Effector CD8-positive, alpha-beta T cell (primary cell): Measurements from ENCODE around the gene GRPEL2.

ENCODE experiments used
- DNase-seq: peaks from one replicate; lab custom pipeline; 2025; lab: John Stamatoyannopoulos, UW

Gene GRPEL2

DNA sequence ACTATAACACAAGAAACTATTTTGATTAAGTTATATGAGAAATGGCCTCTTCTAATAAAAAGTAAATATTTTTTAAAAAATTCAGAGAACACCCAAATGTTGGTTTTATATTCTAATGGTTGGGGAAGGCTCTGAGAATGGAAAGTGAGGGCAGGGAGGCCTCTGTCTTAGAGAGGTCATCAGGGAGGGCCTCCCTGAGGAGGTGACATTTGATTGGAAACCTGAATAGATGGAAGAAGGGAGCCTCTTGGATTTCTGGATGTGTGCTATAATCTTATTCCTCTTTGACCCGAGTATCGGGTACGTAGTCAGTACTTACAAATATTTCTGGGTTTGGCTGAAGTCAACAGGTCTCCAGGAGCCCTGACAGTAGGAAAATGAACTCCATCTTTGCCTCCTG lies 26.1 kb upstream of the GRPEL2 start:
- no peak for DNase-seq

DNA sequence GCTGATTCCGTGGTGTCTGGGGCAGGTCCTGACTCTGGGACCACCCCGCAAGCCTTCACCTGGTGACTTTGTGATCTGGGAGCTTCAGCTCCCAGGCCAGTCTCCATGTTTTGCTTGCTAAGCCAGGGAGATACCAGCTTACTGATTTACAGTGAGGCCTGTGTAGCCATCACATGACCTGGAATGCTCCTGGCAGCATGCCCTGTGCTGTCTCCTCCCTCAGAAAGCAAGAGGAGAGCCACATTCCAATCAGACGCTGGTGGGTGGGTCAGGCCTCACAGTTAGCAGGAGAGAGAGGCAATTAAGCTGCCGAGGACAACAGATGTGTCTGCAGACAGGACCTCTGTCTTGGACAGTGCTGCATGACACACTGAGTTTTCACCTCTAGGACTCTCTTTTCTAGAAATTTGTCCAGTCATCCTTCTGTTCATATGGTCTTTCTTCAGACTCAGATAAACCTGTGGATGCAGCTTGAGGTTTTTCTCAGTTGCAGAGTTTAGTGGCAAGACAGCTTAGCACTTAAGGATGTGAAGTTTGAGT lies 24.4 kb upstream of the GRPEL2 start:
- no peak for DNase-seq

DNA sequence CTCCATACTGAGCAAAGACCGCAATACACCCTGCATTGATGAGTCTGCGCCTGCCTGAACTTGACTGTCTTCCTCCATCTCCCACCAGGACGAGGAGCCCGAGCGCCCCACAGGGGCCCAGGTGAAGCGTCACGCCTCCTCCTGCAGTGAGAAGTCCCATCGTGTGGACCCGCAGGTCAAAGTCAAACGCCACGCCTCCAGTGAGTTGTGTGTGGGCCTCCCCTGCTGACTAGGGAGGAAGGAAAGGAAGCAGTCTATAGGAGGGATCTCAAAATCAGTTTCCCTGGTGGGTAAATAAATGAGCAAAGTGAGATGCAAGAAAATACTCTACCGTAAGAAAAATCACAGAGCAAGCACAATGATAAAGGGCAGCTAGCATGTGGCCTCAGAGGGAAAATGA lies 22.8 kb upstream of the GRPEL2 start:
- no peak for DNase-seq

DNA sequence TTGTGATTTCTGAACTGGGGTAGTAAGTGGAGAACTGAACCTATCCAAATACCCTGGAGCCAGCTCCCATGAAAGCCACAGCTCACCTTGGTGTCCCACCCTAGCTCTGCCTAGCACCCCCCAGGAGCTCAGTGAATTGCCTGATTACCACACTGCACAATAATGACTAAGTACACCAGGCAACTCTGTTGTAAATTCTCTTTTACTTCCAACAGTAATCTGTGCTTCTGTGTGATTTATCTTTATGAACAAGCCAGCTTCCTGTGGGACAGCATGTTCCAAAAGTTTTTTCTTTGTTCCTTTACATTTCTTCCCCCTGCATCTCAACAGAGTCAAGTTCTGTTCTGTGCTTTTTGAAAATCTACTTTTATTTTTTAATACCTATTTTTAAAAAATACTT lies 22.1 kb upstream of the GRPEL2 start:
- DNase-seq = no peak

DNA sequence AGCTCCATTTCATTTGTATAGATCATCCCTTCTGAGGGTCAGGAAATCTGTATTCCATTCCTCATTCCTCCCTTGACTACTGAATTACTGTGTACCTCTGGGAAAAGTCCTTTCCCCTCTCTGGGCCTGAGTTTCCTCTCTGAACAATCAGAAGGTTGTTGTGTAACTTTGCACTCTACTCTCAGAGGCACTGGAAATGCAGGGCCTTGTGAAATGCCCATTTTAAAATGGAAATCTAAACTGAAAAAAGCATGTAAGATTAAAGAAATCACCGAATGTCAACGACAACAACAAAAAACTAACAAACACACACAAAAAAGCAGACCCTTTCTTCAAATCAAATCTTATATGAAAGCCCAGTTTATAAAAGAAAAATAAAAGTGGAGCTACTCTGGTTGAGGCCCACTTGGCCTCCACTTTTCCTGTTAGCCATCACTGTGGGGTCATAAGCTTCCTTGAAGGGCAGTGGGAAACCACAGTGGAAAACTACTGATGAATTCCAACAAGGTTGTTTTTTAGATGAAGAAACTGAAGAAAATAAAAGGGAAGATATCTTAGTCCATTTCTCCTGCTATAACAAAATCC lies 21.6 kb upstream of the GRPEL2 start:
- DNase-seq = no peak

DNA sequence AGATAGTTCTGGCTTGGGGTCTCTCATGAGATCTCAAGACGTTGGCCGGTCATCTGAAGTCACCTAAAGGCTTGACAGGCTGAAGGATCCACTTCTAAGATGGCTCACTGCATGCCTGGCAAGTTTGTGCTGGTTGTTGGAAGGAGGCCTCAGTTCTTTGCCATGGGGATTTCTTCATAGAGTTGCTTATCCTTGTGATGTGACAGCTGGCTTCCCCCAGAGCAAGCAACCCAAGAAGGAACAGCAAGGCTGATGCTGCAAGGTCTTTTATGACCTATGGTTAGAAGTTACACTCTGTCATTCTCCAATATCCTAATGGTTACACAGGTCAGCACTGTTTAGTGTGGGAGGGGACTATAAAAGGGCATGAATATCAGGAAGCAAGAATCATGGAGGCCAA lies 20.7 kb upstream of the GRPEL2 start:
- DNase-seq = no peak

DNA sequence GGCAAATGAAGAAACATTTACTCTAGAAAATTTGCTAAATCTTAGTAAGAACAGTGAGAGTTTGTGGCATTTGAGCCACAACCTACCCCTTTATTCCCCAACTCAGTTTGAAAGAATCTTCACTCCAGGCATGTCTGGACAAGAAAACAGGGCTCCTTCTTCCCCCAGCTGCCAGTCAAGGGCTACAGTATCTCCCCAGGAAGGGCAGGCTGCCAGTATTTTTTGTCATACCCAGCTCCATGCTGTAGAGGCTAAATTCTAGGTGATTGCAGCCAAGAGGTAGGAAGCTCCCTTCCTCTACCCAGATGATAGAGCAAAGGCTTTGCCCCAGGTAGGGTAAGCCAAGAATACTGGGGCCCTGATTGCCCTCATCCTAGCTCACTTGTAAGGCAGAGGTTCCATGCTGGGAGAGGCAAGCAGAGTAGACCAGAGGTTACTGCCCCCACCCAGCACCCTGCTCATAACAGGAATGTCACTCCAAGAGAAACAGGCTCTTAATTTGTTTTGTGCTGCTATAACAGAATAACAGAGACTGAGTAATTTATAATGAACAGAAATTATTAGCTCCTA lies 20.0 kb upstream of the GRPEL2 start:
- no peak for DNase-seq

DNA sequence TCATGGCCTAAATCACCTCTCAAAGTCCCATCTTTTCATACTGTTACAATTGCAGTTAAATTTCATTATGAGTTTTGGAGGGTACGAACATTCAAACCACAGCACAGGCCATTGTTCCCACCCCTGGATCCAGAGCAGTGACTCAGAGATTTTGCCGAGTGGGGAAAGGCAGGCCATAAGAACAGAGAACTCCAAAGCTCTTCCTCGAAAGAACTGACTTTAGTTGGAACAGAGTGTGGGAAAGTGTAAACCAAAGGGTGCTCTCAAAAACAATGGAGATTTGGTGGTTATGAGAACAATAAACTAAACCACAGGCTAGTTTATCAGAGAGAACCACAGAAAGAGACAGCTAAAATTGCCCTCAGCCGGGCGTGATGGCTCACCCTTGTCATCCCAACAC lies 19.4 kb upstream of the GRPEL2 start:
- DNase-seq = no peak

DNA sequence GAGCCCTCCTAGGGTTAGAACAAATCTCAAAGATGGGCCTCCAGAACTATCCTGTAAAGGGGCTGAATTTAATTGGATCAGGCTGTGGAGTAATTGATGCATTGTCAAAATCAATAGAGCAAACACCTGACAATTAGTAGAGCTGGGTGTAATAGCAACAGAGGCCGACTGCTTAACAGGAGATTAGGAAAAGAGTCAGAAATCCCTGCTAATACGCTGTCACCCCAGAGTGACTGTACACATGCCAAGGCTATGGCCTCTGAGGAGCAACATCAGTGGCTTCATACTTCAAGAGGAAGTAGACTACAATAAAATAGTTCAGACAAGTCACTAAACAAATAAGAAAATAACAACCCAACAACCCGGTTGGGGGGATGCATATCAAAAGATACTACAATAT lies 18.7 kb upstream of the GRPEL2 start:
- no peak for DNase-seq

DNA sequence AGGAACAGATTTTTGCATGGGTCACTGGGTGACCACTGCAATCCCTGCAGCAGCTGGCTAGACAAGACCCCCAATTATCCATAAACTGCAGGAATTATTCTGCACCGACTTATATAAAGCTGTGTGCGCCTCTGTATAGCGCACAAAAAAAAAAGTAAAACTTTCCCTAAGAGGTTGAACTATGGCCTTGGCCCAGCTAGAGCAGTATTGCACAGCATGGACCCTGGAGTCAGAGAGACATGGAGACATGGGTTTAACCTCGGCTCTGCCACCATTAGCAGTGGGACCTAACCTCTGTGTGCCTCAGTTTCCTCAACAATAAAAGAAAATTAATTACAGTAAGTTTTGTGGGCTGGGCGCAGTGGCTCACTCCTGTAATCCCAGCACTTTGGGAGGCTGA lies 17.1 kb upstream of the GRPEL2 start:
- no peak for DNase-seq

DNA sequence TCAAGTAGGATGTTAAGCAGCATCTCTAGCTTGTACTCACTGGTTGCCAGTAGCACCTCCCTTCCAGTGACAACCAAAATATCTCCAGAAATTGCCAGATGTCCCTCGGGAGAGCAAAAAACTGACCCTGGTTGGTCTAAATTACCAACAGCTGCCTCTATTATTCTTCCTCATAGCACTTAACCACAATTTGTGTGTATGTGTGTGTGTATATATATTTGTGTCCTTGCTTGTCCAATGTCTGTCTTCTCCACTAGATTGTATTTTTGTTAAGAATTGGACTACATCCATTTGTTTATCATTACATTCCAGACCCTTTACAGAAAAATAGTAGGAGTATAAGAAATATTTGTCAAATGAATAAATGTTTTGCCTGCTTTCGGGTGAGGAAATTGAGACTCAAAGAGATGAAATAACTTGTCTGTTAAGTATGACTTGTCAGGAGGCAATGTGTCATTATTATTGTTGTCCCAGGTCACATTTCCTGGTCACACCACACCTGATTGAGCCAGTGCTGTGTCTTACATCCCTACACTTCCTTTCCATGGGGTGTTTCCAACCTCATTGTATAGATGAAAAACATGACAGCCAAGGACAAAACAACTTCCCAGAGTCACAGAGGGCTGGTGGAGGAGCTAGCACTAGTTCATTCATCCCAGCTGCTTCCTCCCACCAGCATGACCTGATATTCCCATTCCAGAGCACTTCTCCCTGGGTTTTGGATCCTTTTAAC lies 11.4 kb upstream of the GRPEL2 start:
- no peak for DNase-seq

DNA sequence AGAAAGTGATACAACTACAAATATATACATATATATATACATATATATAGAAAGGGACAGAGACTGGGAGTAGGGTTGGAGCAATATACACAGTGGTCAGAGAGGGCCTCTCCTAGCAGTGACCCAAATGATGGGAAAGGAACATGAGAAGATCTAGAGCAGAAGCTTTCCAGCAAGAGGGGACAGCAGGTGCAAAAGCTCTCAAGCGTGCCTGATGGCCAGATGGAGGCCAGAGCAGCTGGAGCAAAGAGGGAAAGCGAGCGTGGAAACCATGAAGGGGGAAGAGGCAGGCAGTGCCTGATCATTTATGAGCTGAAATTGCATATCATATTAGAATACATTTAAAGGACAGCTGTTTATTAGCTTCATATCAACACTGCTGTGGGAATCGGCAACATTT lies 7.6 kb upstream of the GRPEL2 start:
- DNase-seq = no peak

DNA sequence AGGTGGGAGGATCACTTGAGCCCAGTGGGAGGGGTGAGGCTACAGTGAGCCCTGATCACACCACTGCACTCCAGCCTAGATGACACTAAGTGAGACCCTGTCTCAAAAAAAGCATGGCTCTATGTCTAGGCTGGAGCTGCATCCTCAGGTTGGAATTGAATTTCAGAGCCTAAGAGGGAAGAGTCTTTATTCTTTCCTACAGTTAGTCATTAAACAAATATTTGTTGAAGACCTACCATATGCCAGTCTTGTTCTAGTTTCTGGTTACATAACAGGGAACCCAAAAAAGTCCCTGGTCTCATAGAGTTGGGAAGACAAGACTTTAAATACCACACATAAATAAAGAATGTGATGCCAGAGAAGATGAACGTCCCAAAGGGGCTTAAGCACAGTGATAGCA lies 6.9 kb upstream of the GRPEL2 start:
- no peak for DNase-seq

DNA sequence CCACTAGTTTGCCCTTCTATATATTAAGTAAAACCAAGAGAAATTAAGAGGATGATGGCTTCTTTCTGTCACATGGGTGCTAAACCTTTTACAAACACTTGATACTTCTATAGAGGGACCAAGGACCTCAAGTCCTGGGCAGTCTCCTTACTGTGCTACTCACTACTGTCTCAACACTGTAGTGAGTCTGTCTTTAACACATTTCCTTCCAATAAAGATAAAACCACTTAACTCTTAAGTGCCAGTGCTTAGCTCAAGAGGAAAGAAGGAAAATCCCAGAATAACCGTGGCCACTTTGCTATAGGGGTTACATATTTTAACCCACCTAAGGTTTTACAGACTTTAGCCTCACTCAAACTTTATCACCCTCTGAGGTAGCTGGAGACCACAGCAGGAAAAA lies 4.4 kb upstream of the GRPEL2 start:
- no peak for DNase-seq

DNA sequence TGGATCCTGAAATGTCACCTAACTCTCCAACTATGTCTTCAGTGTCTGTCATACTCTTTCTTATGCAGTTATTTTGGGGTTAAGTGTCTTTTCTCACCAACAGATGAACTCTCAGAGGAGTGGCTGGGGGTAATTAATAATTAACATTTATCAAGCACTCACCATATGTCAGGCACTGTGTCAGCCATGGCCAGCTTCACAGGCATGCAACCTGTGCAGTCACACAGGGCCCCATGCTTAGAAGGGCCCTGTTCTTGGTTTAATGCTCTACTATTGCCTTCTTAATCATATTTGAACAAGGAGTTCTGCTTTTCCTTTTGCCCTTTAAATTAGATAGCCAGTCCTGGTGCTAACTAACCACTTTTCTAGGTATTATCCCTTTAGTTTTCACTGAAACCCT lies 3.4 kb upstream of the GRPEL2 start:
- DNase-seq = no peak

DNA sequence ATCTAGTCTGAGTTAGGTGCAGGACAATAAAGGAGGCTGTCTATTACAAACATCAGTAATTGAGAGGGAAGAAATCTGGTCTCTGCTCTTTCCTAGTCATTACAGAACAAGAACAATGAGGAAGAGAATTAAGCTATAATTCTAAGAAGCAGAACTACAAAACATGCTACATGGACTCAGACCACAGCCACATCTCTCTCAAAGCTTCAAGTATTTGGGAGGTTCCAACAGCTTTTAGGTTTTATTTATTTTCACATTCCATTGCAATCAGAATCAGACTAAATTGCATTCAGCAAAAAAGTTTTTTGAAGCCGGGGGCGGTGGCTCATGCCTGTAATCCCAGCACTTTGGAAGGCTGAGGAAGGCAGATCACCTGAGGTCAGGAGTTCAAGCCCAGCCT lies 1.1 kb upstream of the GRPEL2 start:
- no peak for DNase-seq

DNA sequence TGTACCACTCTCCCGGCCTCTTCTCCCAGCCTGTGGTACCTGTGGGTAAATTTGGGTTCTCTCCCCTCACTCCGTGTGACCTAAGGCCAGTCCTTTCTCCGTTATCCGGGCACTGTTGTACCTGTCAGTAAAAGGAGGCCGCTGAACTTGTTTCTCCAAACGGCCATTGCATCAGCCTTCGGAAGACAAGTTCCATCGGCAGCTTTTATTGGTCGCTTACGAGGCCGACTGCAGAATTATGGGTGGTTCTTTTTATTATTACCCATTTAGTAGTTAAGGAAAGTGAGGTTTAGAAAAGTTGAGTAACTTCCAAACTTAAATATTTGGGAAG lies 558 bp downstream of the GRPEL2 start:
- DNase-seq = no peak

DNA sequence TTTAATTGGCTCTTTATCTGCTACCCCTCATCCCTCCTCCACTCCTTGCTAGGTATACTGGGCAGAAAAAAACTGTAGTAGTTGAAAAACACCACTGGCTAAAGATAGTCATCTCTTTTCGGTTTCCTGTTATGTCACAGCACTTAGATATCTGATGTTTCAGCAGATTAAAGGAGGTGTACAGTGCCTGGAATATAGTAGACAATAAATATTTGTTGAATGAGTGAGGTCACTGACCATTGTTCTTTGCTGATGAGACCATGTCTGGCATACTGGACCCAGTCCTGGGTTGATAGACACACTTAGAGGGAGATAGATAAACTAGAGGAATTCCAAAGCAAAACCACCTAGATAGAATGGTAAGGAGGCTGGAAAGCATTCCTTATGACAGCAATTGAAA lies 3.2 kb downstream of the GRPEL2 start:
- DNase-seq = no peak

DNA sequence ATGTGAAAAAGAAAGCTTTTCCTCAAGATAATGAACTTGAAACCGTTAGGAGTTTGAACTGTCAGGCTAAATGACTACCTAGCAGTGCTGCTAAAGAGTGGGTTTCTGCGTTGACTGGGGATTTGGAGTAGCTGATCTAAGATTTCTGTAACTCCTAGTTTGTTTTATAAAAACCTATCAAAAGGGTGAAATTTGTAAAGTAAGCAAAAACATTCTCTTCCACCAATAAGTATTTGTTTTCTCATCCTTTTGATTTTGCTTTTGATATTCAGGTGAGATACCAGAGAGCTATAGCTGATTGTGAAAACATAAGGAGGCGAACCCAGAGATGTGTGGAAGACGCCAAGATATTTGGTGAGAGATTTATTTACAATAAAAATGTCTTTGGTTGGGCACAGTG lies 4.1 kb downstream of the GRPEL2 start:
- no peak for DNase-seq

DNA sequence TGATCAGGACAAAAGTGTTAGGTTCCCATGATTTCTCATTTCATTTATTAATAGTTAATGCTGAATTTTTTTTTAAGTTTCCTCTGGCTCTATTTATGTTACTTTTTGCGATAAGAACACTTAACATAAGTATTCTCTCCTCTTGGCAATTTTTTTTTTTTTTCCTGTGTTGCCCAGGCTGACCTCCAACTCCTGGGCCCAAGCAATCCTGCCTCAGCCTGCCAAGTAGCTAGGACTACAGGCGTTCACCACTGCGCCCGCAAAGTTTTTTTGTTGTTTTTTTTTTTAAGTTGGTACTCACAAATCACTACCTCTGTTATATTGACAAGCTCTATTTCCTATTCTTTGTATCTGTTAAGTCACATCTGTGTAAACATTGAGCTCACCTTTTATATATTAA lies 6.9 kb downstream of the GRPEL2 start:
- no peak for DNase-seq

DNA sequence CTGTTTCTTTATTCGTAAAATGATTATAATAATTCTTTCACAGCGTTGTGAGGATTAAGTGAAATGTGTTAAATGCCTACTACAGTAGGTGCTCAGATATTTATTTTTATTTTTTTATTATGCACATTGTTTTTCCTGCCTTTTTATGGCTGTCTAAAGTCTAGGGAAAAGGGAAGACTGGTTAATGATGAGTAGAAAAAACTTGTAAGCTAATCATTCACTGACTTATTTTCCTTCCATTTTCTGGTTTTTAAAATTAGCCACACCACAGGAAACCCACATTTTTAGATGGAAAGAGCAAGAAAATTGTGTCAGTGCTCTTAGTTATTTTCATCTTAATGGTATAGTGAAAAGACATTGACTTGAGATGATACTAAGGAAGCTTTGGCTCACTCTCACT lies 8.6 kb downstream of the GRPEL2 start:
- no peak for DNase-seq

DNA sequence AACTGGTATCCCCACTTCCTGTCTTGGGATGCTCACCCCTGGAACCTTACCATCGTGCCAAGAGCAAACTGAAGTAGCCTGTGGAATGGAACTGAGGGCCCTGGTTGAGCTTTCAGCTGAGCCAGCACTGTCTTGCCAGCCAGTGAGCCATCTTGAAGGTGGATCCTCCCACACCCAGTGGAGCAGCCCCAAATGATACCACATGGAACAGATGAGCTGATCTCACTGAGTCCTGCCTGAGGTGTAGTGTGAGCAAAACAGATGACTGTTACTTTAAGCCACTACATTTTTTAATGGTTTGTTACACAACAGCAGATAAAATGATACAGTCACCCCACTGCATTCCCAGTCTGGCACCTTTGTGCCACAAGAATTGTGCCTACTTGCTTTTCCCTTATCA lies 10.4 kb downstream of the GRPEL2 start:
- no peak for DNase-seq

DNA sequence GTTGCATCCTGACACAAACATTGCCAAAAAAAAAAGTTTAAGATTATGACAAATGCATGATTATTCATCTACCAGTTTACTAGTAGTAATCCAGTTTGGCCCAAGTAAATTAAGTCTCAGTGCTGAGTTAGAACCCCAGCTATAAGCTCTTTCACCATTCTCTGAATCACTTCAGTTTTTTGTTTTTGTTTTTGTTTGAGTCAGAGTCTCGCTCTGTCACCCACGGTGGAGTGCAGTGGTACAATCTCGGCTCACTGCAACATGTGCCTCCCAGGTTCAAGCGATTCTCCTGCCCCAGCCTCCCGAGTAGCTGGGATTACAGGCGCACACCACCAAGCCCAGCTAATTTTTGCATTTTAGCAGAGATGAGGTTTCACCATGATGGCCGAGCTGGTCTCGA lies 11.1 kb downstream of the GRPEL2 start:
- DNase-seq = no peak
